Hindlimb muscle (tissue), 1 donor: ENCODE data around the gene CCDC12. TPM values are rescaled to one million over a fixed set of nuclear protein-coding genes. Genes with fewer than 3 reads are reported as not detected.

ENCODE experiments used
- DNase-seq: peaks from one replicate; pipeline ENCODE4 v3.0.0-alpha.2; 2013
- polyA plus RNA-seq: library from polyadenylated mRNA; unstranded; fragments of 120-200 nt; gene quantifications from one replicate; pipeline ENCODE4 v1.2.1, GENCODE V29; 2013; ENCODE audit not compliant: insufficient read length

Gene CCDC12
- polyA plus RNA-seq, 1 donor: 38.7 TPM

GRCh38 chr3:46890132-46890531 lies 86.4 kb downstream of the CCDC12 start:
- DNase-seq: no peak

GRCh38 chr3:46889381-46890110 lies 87.0 kb downstream of the CCDC12 start:
- DNase-seq: no peak

- DNase-seq: no peak
Observed at GRCh38 chr3:46888705-46889104, 87.8 kb downstream of the CCDC12 start.

GRCh38 chr3:46887980-46888494 lies 88.5 kb downstream of the CCDC12 start:
- DNase-seq: no peak

- no peak for DNase-seq
Observed at GRCh38 chr3:46885612-46886011, 90.9 kb downstream of the CCDC12 start.

- no peak for DNase-seq
Observed at GRCh38 chr3:46884929-46885328, 91.6 kb downstream of the CCDC12 start.

GRCh38 chr3:46884427-46884826 lies 92.1 kb downstream of the CCDC12 start:
- DNase-seq: no peak

GRCh38 chr3:46883830-46884185 lies 92.7 kb downstream of the CCDC12 start:
- no peak for DNase-seq

GRCh38 chr3:46883054-46883829 lies 93.3 kb downstream of the CCDC12 start:
- peak; percentile 63 for DNase-seq

GRCh38 chr3:46882377-46883053 lies 94.0 kb downstream of the CCDC12 start:
- peak; percentile 73 for DNase-seq

- DNase-seq: peak; percentile 52
Observed at GRCh38 chr3:46881596-46882376, 94.8 kb downstream of the CCDC12 start.

- DNase-seq: no peak
Observed at GRCh38 chr3:46880884-46881595, 95.5 kb downstream of the CCDC12 start.

GRCh38 chr3:46878781-46879436 lies 97.6 kb downstream of the CCDC12 start:
- no peak for DNase-seq

- DNase-seq: no peak
Observed at GRCh38 chr3:46877406-46878125, 99.0 kb downstream of the CCDC12 start, which contains the start of gene PTH1R. PTH1R (plus strand) TSS chr3:46877721; CDS start chr3:46883560, 5,839 bp downstream.

- DNase-seq: no peak
Observed at GRCh38 chr3:46876313-46877300, 99.9 kb downstream of the CCDC12 start.

GRCh38 chr3:46875560-46875959 lies 101.0 kb downstream of the CCDC12 start:
- DNase-seq: no peak

GRCh38 chr3:46874430-46874829 lies 102.1 kb downstream of the CCDC12 start:
- peak; percentile 62 for DNase-seq

GRCh38 chr3:46873521-46873920 lies 103.0 kb downstream of the CCDC12 start:
- DNase-seq: no peak
